SJSA1 (cell line): Measurements from ENCODE around the gene EFHD1. TPM values are rescaled to one million over a fixed set of nuclear protein-coding genes. Genes with fewer than 3 reads are reported as not detected.
A peak's percentile ranks its signal among the peaks of the same experiment; 100 is the strongest.
"Not testable (repeated sequence)": the region's sequence is repeated elsewhere in the genome, so short reads cannot be mapped to it uniquely, and the experiment has no call there.

Experiments
- DNase-seq, 2 experiments: peaks; one replicate each; pipeline ENCODE4 v3.0.0-alpha.2; 2015 to 2020; ENCODE audit warnings: low spot score in 2 of 2, low read depth in 1 of 2
- H3K27ac ChIP-seq: fragments of 250-450 bp; sonication (Bioruptor Pico); 2 replicates; pipeline ENCODE4 v1.5.1; 2020; ENCODE audit warnings: mild to moderate bottlenecking, moderate library complexity
- H3K27me3 ChIP-seq: fragments of 250-450 bp; sonication (Bioruptor Pico); replicated peaks from 2 replicates; pipeline ENCODE4 v1.5.1; 2020; ENCODE audit warnings: mild to moderate bottlenecking, moderate library complexity
- H3K36me3 ChIP-seq: fragments of 250-450 bp; sonication (Bioruptor Pico); 2 replicates; pipeline ENCODE4 v1.5.1; 2020; ENCODE audit warnings: mild to moderate bottlenecking
- H3K4me1 ChIP-seq: fragments of 250-450 bp; sonication (Bioruptor Pico); replicated peaks from 2 replicates; pipeline ENCODE4 v1.6.1; 2021; ENCODE audit warnings: mild to moderate bottlenecking
- H3K4me3 ChIP-seq: fragments of 250-450 bp; sonication (Bioruptor Pico); 2 replicates; pipeline ENCODE4 v1.5.1; 2020; ENCODE audit warnings: mild to moderate bottlenecking
- H3K9me3 ChIP-seq: fragments of 250-450 bp; sonication (Bioruptor Pico); replicated peaks from 2 replicates; pipeline ENCODE4 v1.5.1; 2020; ENCODE audit warnings: mild to moderate bottlenecking
- total RNA-seq: library from RNA; depleted of rRNA; stranded (reverse); fragments of >200 nt; shearing (Covaris generic); gene quantifications from 2 replicates; pipeline ENCODE4 v1.2.3, GENCODE V29; 2014; rRNA removed

EFHD1 gene
- total RNA-seq, 1 experiment from 2014 or later: 0.66 TPM

GRCh38 chr2:232698556-232699091 is 65.2 kb downstream of the EFHD1 start:
- DNase-seq: no peak
- peak overlapping the region; percentile 90 for H3K4me3 ChIP-seq
- no peak overlapping the region for H3K27ac ChIP-seq
- H3K9me3 ChIP-seq: no peaks in the 10 kb centered on the region
- H3K4me1 ChIP-seq: peaks cover 16% of the 10 kb centered on the region
- H3K27me3 ChIP-seq: no peaks in the 10 kb centered on the region
- peaks cover 28% of the 10 kb centered on the region for H3K36me3 ChIP-seq

DNA sequence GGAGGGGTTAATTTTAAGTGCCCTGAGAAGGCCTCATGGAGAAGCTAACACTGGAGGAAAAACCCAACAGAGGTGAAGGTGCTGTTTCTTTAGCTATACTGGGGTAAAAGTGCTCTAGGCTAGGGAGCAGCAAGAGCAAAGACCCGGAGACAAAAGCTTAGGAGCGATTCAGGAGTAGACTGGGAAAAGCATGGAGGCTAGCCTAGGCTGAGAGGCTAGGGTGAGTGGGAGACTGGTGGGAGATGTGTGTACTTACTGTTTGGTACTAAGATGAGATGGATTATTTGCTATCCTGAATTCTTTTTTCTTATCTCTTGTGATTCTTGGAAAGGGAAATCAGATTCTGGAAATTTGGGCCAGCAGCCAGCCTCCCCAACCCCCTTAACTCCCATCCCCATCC is 65.7 kb downstream of the EFHD1 start:
- Histone ChIP-seq H3K4me3 (no peak overlapping the region), H3K27me3 (no peaks in the 10 kb centered on the region), H3K4me1 (peaks cover 16% of the 10 kb centered on the region), H3K9me3 (no peaks in the 10 kb centered on the region), H3K27ac (no peak overlapping the region), H3K36me3 (peaks cover 32% of the 10 kb centered on the region)
- peak in 1 of 2 experiments; percentile 13 for DNase-seq

GRCh38 chr2:232700154-232700553 is 66.8 kb downstream of the EFHD1 start:
- peaks cover 39% of the 10 kb centered on the region for H3K36me3 ChIP-seq
- H3K4me1 ChIP-seq: peaks cover 16% of the 10 kb centered on the region
- DNase-seq: no peak
- no peak overlapping the region for H3K27ac ChIP-seq
- no peak overlapping the region for H3K4me3 ChIP-seq
- no peaks in the 10 kb centered on the region for H3K27me3 ChIP-seq
- no peaks in the 10 kb centered on the region for H3K9me3 ChIP-seq

- Histone ChIP-seq H3K9me3 (no peaks in the 10 kb centered on the region), H3K27me3 (no peaks in the 10 kb centered on the region), H3K4me1 (no peaks in the 10 kb centered on the region), H3K4me3 (no peak overlapping the region), H3K27ac (no peak overlapping the region), H3K36me3 (peaks cover 55% of the 10 kb centered on the region)
- DNase-seq: no peak
Measured at GRCh38 chr2:232707076-232707475, 73.7 kb downstream of the EFHD1 start.

DNA sequence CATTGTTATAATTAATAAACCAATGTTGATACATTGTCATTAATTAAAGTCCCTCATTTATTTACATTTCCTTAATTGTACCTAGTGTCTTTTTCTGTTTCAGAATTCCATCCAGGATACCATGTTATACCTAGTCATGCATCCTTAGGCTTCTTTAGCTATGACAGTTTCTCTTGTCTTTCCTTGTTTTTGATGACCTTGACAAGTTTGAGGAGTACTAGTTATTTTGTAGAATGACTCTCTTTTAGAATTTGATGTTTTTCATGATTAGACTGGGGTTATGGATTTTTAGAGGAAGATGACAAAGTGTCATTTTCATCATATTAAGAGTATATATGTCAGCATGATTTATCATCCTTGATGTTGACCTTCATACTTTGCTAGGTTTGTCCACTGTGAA is 80.1 kb downstream of the EFHD1 start:
- DNase-seq: no peak
- no peak overlapping the region for H3K27ac ChIP-seq
- no peak overlapping the region for H3K4me3 ChIP-seq
- H3K9me3 ChIP-seq: no peaks in the 10 kb centered on the region
- H3K4me1 ChIP-seq: no peaks in the 10 kb centered on the region
- H3K36me3 ChIP-seq: peaks cover 27% of the 10 kb centered on the region
- H3K27me3 ChIP-seq: no peaks in the 10 kb centered on the region

GRCh38 chr2:232714969-232715368 is 81.6 kb downstream of the EFHD1 start:
- Histone ChIP-seq H3K4me3 (no peak overlapping the region), H3K4me1 (no peaks in the 10 kb centered on the region), H3K36me3 (peaks cover 26% of the 10 kb centered on the region), H3K9me3 (no peaks in the 10 kb centered on the region), H3K27me3 (no peaks in the 10 kb centered on the region), H3K27ac (no peak overlapping the region)
- DNase-seq: no peak

- not testable (repeated sequence) for H3K4me3 ChIP-seq, H3K27ac ChIP-seq, DNase-seq, H3K4me1 ChIP-seq, H3K27me3 ChIP-seq, H3K9me3 ChIP-seq
- peaks cover 40% of the 10 kb centered on the region for H3K36me3 ChIP-seq
Measured at GRCh38 chr2:232720056-232720455, 86.7 kb downstream of the EFHD1 start.

DNA sequence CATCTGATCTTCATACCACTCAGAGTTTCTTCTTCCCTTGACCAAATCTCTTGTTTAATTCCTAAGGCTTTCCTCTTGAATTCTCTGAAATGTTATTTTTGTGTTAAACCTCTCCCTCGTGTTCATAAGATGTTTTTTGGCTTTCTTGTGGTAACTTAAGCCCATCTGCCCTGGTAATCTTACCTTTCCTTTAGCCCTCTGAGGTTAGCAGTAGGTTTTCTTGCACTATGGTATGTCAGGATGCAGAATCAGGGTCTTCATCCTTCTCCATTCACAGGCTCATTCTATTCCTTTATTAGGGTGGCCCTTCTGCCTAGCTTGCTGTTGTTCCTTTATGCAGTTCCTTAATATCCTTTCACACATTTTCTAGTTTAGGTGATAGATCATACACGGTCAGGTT is 87.9 kb downstream of the EFHD1 start:
- Histone ChIP-seq H3K27ac (no peak overlapping the region), H3K4me3 (no peak overlapping the region), H3K36me3 (peaks cover 48% of the 10 kb centered on the region), H3K27me3 (no peaks in the 10 kb centered on the region), H3K4me1 (no peaks in the 10 kb centered on the region), H3K9me3 (no peaks in the 10 kb centered on the region)
- no peak for DNase-seq

- H3K4me3 ChIP-seq: no peak overlapping the region
- H3K9me3 ChIP-seq: no peaks in the 10 kb centered on the region
- H3K27me3 ChIP-seq: no peaks in the 10 kb centered on the region
- no peak for DNase-seq
- H3K27ac ChIP-seq: no peak overlapping the region
- no peaks in the 10 kb centered on the region for H3K4me1 ChIP-seq
- H3K36me3 ChIP-seq: peaks cover 49% of the 10 kb centered on the region
Measured at GRCh38 chr2:232721882-232722281, 88.5 kb downstream of the EFHD1 start.

DNA sequence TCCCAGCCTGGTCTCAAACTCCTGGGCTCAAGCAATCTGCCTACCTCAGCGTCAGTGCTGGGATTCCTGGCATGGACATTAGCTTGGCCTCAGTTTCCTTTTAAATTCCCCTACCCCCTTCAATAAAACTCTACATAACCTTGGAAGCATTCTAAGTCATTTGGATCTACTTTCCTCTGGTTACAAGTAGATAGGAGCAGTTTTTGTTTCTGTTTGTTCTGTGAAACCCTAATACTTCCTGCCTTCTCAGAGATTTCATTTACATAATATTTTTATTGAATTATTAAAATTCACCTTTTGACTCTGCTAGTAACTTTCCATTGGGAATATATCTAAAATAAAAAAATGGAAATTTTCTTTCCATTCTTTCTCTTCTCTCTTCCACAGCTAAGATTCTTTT is 89.6 kb downstream of the EFHD1 start:
- no peaks in the 10 kb centered on the region for H3K27me3 ChIP-seq
- no peaks in the 10 kb centered on the region for H3K4me1 ChIP-seq
- peaks cover 52% of the 10 kb centered on the region for H3K36me3 ChIP-seq

GRCh38 chr2:232728785-232729184 is 95.4 kb downstream of the EFHD1 start:
- no peaks in the 10 kb centered on the region for H3K9me3 ChIP-seq
- no peak overlapping the region for H3K27ac ChIP-seq
- H3K4me3 ChIP-seq: no peak overlapping the region
- no peaks in the 10 kb centered on the region for H3K4me1 ChIP-seq
- DNase-seq: no peak
- no peaks in the 10 kb centered on the region for H3K27me3 ChIP-seq
- H3K36me3 ChIP-seq: peaks cover 48% of the 10 kb centered on the region

More for the DNA sequence above, 89.6 kb downstream of the EFHD1 start:
- Histone ChIP-seq H3K27ac (no peak overlapping the region), H3K4me3 (no peak overlapping the region), H3K9me3 (no peaks in the 10 kb centered on the region)
- DNase-seq: no peak

GRCh38 chr2:232731470-232731869 is 98.1 kb downstream of the EFHD1 start:
- H3K4me1 ChIP-seq: no peaks in the 10 kb centered on the region
- H3K4me3 ChIP-seq: no peak overlapping the region
- no peak overlapping the region for H3K27ac ChIP-seq
- DNase-seq: no peak
- H3K27me3 ChIP-seq: no peaks in the 10 kb centered on the region
- H3K9me3 ChIP-seq: no peaks in the 10 kb centered on the region
- peaks cover 41% of the 10 kb centered on the region for H3K36me3 ChIP-seq

Other genes with a start within 250 kb of the EFHD1 start
- gene ALPG, start 226.8 kb upstream of the EFHD1 start, total RNA-seq: 0.03 TPM in 1 of 2 replicates, not detected in the other
- not detected in 2 replicates for gene ALPI, start 177.5 kb upstream of the EFHD1 start, total RNA-seq
- not detected in 2 replicates for gene ECEL1, start 145.8 kb upstream of the EFHD1 start, total RNA-seq
- not detected in 2 replicates for gene PRSS56, start 113.2 kb upstream of the EFHD1 start, total RNA-seq
- not detected in 2 replicates for gene CHRND, start 107.4 kb upstream of the EFHD1 start, total RNA-seq
- gene CHRNG, start 93.9 kb upstream of the EFHD1 start, total RNA-seq: not detected in 2 replicates
- gene TIGD1, start 83.0 kb upstream of the EFHD1 start, total RNA-seq: 3.7 and 5.0 TPM in 2 replicates
- 105 and 124 TPM in 2 replicates for gene EIF4E2, start 82.9 kb upstream of the EFHD1 start, total RNA-seq
- 42.5 and 51.0 TPM in 2 replicates for gene GIGYF2, start 63.7 kb downstream of the EFHD1 start, total RNA-seq
- gene KCNJ13, start 143.0 kb downstream of the EFHD1 start, total RNA-seq: not detected in 2 replicates
- 0.22 and 0.32 TPM in 2 replicates for gene SNORC, start 236.7 kb downstream of the EFHD1 start, total RNA-seq